GM19468 (cell line): ENCODE data around the gene SEZ6L2.
"Not testable (repeated sequence)": the region's sequence is repeated elsewhere in the genome, so short reads cannot be mapped to it uniquely, and the experiment has no call there.

Experiments used
- ATAC-seq: cut with Tn5 transposase; IDR thresholded peaks from one replicate; pipeline ENCODE4 v1.9.1; 2021; ENCODE audit warnings: mild to moderate bottlenecking, moderate library complexity, moderate number of reproducible peaks; ENCODE audit not compliant: unreplicated experiment; ENCODE audit errors: extremely low read depth

The SEZ6L2 gene

GRCh38 chr16:29910819-29911675, 11.7 kb upstream of the SEZ6L2 start:
- no peak for ATAC-seq

GRCh38 chr16:29909851-29910250, 10.5 kb upstream of the SEZ6L2 start:
- ATAC-seq, result not testable (repeated sequence)

GRCh38 chr16:29909391-29909790, 10.0 kb upstream of the SEZ6L2 start:
- no peak for ATAC-seq

- no peak for ATAC-seq
Measured at GRCh38 chr16:29908719-29909220, 9.4 kb upstream of the SEZ6L2 start.

- ATAC-seq, result no peak
Measured at GRCh38 chr16:29907973-29908372, 8.6 kb upstream of the SEZ6L2 start.

GRCh38 chr16:29906520-29907244, 7.3 kb upstream of the SEZ6L2 start:
- no peak for ATAC-seq

GRCh38 chr16:29905668-29906067, 6.3 kb upstream of the SEZ6L2 start:
- no peak for ATAC-seq

- no peak for ATAC-seq
Measured at GRCh38 chr16:29904947-29905346, 5.6 kb upstream of the SEZ6L2 start.

- no peak for ATAC-seq
Measured at GRCh38 chr16:29903590-29903989, 4.2 kb upstream of the SEZ6L2 start.

- ATAC-seq, result no peak
Measured at GRCh38 chr16:29901607-29901945, 2.2 kb upstream of the SEZ6L2 start.

GRCh38 chr16:29900888-29901606, 1.7 kb upstream of the SEZ6L2 start:
- no peak for ATAC-seq

- no peak for ATAC-seq
Measured at GRCh38 chr16:29900102-29900887, 945 bp upstream of the SEZ6L2 start, which contains the start of gene ASPHD1. ASPHD1 (plus strand) TSS chr16:29900488; CDS start chr16:29900972, 484 bp downstream.

- ATAC-seq, result no peak
Measured at GRCh38 chr16:29898804-29899515, 390 bp downstream of the SEZ6L2 start.

GRCh38 chr16:29898135-29898803, 1.1 kb downstream of the SEZ6L2 start:
- no peak for ATAC-seq

GRCh38 chr16:29897333-29897732, 2.0 kb downstream of the SEZ6L2 start:
- ATAC-seq, result no peak

GRCh38 chr16:29896841-29897240, 2.5 kb downstream of the SEZ6L2 start:
- ATAC-seq, result no peak

GRCh38 chr16:29894352-29894751, 5.0 kb downstream of the SEZ6L2 start:
- no peak for ATAC-seq

GRCh38 chr16:29893553-29893952, 5.8 kb downstream of the SEZ6L2 start:
- no peak for ATAC-seq

GRCh38 chr16:29892458-29892813, 6.9 kb downstream of the SEZ6L2 start:
- no peak for ATAC-seq
